ENCODE results near the gene RNF113B. TPM values are rescaled to one million over a fixed set of nuclear protein-coding genes. Genes with fewer than 3 reads are reported as not detected.

RNF113B gene
- total RNA-seq, 6 donors from 2014 or later = not detected

- ATAC-seq (ENCODE audit: low FRiP score in 2 of 2) (no peak), DNase-seq (peak in 1 of 2 donors; percentile 10)
- 84 to 90% methylated on average over 5 of the region's 5 CpGs for WGBS, 2 donors
- H3K27ac ChIP-seq = no peak overlapping the region
- TF ChIP-seq EP300 (IDR thresholded peaks at IDR 0.05) (no peak), CTCF (IDR thresholded peaks at IDR 0.05) (no peak), POLR2A (IDR thresholded peaks at IDR 0.05) (no peak), POLR2AphosphoS5 (IDR thresholded peaks at IDR 0.05) (no peak)
- H3K4me1 ChIP-seq = peaks cover 0 to 25% (median 7%) of the 10 kb centered on the region in 4 donors
- H3K27me3 ChIP-seq = no peaks in the 10 kb centered on the region
- peaks cover 0 to 4% (median 0%) of the 10 kb centered on the region in 4 donors for H3K36me3 ChIP-seq
- no peak overlapping the region for H3K4me3 ChIP-seq
- H3K9me3 ChIP-seq = no peaks in the 10 kb centered on the region
These were observed 18.7 kb downstream of the RNF113B start for GRCh38 chr13:98158172-98158899.

GRCh38 chr13:98157609-98158008 is 19.5 kb downstream of the RNF113B start:
- H3K36me3 ChIP-seq = peaks cover 0 to 4% (median 0%) of the 10 kb centered on the region in 4 donors
- TF ChIP-seq POLR2AphosphoS5 (IDR thresholded peaks at IDR 0.05) = no peak
- TF ChIP-seq CTCF (IDR thresholded peaks at IDR 0.05) = no peak
- no peak for TF ChIP-seq EP300 (IDR thresholded peaks at IDR 0.05)
- no peak for TF ChIP-seq POLR2A (IDR thresholded peaks at IDR 0.05)
- no peaks in the 10 kb centered on the region for H3K9me3 ChIP-seq
- no peak for ATAC-seq (ENCODE audit: low FRiP score in 2 of 2)
- no peaks in the 10 kb centered on the region for H3K27me3 ChIP-seq
- WGBS, 2 donors = 83 to 85% methylated on average over 1 of the region's 1 CpG
- peaks cover 0 to 25% (median 7%) of the 10 kb centered on the region in 4 donors for H3K4me1 ChIP-seq
- H3K27ac ChIP-seq = no peak overlapping the region
- DNase-seq = no peak
- no peak overlapping the region for H3K4me3 ChIP-seq

- Histone ChIP-seq H3K27ac (no peak overlapping the region), H3K36me3 (peaks cover 0 to 4% (median 0%) of the 10 kb centered on the region in 4 donors), H3K9me3 (no peaks in the 10 kb centered on the region), H3K4me1 (peaks cover 0 to 25% (median 7%) of the 10 kb centered on the region in 4 donors), H3K4me3 (no peak overlapping the region), H3K27me3 (no peaks in the 10 kb centered on the region)
- TF ChIP-seq POLR2AphosphoS5 (IDR thresholded peaks at IDR 0.05) (no peak), POLR2A (IDR thresholded peaks at IDR 0.05) (no peak)
- ATAC-seq (ENCODE audit: low FRiP score in 2 of 2) (no peak), DNase-seq (peak in 1 of 2 donors; percentile 12)
- WGBS, 2 donors = 53 to 81% methylated on average over 7 of the region's 7 CpGs
These were observed 19.9 kb downstream of the RNF113B start for GRCh38 chr13:98157188-98157587.

GRCh38 chr13:98156259-98156658 is 20.8 kb downstream of the RNF113B start:
- TF ChIP-seq POLR2A (IDR thresholded peaks at IDR 0.05) (no peak), POLR2AphosphoS5 (IDR thresholded peaks at IDR 0.05) (no peak), CTCF (IDR thresholded peaks at IDR 0.05) (no peak), EP300 (IDR thresholded peaks at IDR 0.05) (no peak)
- no peak overlapping the region for H3K27ac ChIP-seq
- DNase-seq = peak in 1 of 2 donors; percentile 1

GRCh38 chr13:98155475-98156109 is 21.5 kb downstream of the RNF113B start:
- ATAC-seq (ENCODE audit: low FRiP score in 2 of 2) (peak in 1 of 2 donors; percentile 24), DNase-seq (peak in 1 of 2 donors; percentile 34)
- no peak for TF ChIP-seq CTCF (IDR thresholded peaks at IDR 0.05)
- TF ChIP-seq EP300 (IDR thresholded peaks at IDR 0.05) = no peak
- TF ChIP-seq POLR2AphosphoS5 (IDR thresholded peaks at IDR 0.05) = no peak
- TF ChIP-seq POLR2A (IDR thresholded peaks at IDR 0.05) = no peak
- Histone ChIP-seq H3K9me3 (no peaks in the 10 kb centered on the region), H3K27ac (no peak overlapping the region), H3K36me3 (peaks cover 0 to 4% (median 0%) of the 10 kb centered on the region in 4 donors), H3K4me3 (no peak overlapping the region), H3K27me3 (no peaks in the 10 kb centered on the region), H3K4me1 (peaks cover 0 to 25% (median 7%) of the 10 kb centered on the region in 4 donors)
- WGBS, 2 donors = 74 to 81% methylated on average over 5 of the region's 5 CpGs

More at GRCh38 chr13:98156259-98156658, 20.8 kb downstream of the RNF113B start:
- Histone ChIP-seq H3K36me3 (peaks cover 0 to 4% (median 0%) of the 10 kb centered on the region in 4 donors), H3K4me1 (peaks cover 0 to 25% (median 7%) of the 10 kb centered on the region in 4 donors), H3K27me3 (no peaks in the 10 kb centered on the region), H3K4me3 (no peak overlapping the region), H3K9me3 (no peaks in the 10 kb centered on the region)
- 73 to 76% methylated on average over 2 of the region's 2 CpGs for WGBS, 2 donors
- no peak for ATAC-seq (ENCODE audit: low FRiP score in 2 of 2)
